PC-9 (cell line): ENCODE data around the gene VMO1.

Experiments used
- CTCF ChIP-seq: fragments of 200-600 bp; sonication (generic); conservative IDR thresholded peaks from 2 replicates; pipeline ENCODE4 v1.6.1; 2017; ENCODE audit warnings: mixed run types, antibody characterized with exemption, mild to moderate bottlenecking, moderate library complexity
- EZH2 ChIP-seq: fragments of 200-600 bp; sonication (generic); IDR thresholded peaks from 2 replicates; pipeline ENCODE4 v1.8.0; 2017; ENCODE audit warnings: antibody characterized with exemption, low read depth

GRCh38 chr17:4748686-4749085 is 37.5 kb downstream of the VMO1 start:
- TF ChIP-seq CTCF, result no peak
- no peak for TF ChIP-seq EZH2
